DMS153 (cell line): ENCODE measurements around the gene TPRG1L.

Source experiments
- DNase-seq: peaks from one replicate; lab custom pipeline; 2025; lab: John Stamatoyannopoulos, UW

Gene TPRG1L

DNA sequence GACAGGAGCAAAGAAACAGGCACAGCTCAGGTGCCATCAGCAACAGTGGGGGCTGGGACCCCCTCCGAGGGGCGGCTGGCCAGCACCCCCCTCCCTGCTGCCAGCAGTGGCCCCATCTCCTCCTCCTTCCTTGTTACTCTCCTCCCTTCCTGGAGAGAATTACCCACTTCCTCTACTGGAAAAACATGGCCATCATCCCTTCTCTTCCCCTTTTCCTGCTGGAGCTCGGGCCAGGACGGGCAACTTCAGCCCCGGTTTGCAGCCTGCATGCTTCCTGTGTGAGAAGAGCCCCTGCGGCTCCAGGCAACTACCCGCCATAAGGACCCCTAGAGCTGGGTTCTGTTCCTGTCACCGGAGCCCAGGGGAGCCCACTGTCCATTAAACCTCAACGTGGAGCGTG lies 31.1 kb upstream of the TPRG1L start:
- DNase-seq = no peak

DNA sequence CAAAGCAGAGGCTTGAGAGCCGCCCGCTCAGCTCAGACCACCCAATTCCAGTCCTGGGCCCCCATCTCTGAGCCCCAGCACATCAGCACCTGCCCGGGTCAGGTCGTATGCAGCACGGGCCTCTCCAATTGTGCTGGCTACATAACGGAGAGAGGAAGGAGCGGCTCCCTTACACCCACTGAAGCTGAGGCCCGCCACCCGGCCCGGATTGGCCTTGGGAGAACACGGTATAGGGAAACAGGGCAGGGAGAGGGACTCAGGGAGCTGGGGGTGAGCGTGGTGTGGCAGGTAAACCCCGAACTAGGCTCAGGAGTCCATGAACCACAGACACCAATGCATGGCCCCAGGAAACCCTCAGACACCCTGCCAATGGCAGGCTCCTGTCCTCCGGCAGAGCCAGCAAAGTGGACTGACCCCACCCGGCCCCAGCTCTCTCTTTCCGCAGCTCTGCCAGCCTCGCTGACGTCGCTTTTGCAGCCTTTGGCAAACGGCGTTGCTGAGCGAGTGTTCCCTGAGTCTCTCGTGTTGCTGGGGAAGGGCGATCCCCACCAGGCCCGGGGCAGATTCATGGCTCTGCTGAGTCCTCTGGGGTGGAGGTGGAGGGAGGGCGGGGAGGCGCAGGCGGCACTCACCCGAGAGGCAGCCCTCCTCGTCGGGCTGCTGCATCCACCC lies 30.0 kb upstream of the TPRG1L start:
- DNase-seq = no peak

DNA sequence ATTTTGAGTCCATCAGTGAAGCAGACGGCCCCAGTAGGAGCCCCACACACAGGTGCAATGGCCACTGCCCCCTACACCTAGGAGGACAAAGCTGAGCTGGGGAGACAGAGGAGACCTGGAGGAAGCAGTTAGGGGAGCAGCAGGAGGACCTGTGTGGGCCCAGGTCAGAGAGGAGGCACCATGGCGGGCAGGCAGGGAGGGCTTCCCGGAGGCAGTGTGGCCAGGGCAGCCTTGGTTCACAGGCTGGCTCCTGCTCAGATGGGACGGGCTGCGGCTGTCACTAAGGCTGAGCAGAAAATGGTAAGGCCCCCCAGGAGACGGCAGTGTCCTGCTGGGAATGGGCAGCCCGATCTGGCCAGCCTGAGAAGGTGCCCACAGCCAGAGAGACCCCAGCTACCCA lies 28.9 kb upstream of the TPRG1L start:
- DNase-seq = no peak

DNA sequence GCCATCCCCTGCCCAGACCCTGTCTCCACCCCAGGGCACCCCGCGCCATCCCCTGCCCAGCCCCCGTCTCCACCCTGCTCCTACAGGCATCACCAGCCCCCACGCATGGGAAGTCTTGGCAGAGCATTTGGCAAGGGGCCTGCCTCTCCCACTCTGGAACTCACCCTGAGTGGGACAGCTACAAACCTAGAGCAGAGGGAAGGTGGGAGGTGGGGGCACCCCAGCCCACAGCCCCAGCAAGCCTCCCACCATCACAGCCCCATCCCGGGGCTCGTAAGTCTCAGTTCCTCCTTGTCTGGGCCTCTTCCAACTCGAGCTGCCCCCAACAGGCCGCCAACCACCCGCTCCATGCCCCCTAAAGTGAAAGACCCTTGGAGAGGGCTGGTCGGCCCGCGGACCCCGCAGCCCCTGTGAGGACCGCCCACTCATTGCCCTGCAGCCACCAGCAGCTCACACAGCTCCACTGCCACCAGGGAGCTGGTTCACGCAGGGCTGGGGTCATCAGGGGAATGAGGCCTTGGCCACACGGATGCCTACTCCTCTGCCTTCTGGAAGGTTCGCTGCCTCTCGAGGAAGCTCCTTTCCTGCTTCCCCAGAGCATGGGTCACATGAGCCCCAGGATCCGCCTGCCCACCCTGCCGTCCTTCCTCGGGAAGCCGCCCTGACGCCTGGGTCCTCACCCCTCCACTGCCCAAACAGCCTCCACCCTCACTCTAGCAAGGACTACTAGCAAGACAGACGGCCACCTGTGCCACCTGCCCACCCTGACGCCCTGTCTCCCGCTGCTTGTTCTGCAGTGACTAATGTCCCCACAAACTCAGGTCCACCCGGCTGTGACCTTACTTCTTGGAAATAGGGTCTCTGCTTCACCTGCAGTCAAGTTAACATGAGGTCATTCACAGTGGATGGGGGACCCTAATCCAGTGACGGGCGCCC lies 27.9 kb upstream of the TPRG1L start:
- DNase-seq = no peak

DNA sequence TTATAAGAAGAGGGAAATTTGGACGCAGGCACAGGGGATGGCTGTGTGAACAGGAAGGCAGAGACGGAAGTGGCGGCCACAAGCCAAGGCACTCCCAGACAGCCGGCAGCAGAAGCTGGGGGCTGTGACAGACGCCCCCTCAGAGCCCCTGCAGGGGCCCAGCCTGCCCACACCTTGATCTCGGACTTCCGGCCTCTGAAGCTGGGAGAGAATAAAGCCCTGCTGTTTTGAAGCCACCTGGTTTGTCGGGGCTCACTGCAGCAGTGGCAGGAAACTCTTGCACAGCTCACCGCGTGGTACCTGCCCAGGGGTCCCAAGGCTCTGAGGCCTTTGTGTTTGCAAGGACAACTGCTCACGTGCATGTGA lies 27.2 kb upstream of the TPRG1L start:
- DNase-seq = no peak

DNA sequence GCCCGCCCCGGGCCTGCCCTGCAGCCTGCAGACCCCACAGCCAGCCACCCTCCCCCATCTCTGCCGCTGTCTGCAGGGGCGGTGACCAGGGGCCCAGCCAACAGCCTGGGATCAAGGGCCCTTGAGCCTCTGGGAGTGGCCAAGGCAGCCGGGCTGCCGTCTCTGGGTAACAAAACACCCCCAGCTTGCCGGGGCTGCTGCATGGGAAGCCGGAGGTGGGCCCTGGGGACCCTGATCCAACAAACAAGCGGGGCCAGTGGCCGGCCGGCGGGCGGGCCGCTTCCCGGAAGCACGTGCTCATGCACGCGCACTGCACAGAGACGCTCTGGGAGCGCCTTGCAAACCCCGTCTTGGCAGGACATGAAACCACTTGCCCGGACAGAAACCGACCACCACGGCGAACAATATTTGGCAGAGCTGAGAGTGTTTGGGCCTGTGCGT lies 26.7 kb upstream of the TPRG1L start:
- no peak for DNase-seq

DNA sequence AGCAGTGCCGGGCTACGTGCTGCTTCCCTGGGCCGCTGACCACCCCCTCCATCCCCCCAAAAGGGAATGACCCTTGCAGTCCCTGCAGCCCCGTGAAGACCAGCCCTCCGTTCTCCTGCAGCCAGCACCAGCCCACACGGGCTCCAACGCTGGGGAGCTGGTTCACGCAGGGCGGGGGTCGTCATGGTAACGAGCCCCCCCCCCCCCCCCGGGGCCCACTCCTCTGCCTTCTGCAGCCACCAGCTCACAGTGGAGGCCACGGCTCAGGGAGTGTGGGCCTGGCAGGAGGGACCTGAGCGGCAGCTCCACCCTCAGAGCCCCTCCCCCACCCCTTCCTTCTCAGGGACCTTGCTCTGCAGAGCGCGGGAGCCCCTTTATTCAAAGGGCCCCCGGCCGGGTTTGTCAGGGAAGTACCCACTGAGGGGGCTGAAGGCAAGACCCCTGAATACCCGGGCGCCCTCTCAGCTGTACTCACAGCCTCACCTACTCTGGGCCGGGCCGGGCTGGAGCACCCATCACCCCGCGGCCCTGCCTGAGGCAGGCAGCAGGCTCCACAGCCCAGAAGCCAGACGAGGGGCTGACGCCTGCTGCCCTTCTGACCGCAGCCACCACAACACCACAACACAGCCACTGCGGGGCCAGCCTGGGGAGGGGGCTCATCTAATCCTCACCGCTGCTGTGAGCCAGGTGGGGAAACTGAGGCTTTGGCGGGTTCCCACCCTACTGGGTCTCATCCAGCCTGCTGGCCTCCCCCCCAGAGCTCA lies 26.1 kb upstream of the TPRG1L start:
- DNase-seq = no peak

DNA sequence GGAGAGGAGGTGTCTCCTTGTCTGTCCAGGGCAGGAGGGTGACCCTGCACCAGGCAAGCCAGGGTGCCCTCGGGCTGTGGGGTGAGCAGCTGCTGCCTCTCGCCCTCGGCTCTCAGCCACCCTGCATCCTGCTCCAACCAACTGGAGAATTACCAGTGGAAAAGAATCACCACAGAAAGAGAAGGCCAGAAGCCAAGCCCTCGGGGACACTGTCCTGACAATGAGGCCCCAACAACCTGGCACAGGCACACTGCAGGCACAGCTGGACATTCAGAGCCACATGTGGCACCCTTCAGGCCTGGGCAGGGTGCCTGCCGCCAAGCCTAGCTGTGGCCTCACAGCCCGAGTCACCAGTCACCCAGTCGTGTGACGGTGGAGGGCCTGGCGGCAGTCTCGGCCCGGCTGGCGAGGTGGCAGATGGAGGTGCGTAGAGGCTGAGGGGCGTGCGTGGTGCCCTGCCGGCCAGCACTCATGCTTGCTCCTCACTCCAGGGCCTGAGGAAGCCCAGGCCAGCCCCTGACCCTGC lies 25.5 kb upstream of the TPRG1L start:
- no peak for DNase-seq

DNA sequence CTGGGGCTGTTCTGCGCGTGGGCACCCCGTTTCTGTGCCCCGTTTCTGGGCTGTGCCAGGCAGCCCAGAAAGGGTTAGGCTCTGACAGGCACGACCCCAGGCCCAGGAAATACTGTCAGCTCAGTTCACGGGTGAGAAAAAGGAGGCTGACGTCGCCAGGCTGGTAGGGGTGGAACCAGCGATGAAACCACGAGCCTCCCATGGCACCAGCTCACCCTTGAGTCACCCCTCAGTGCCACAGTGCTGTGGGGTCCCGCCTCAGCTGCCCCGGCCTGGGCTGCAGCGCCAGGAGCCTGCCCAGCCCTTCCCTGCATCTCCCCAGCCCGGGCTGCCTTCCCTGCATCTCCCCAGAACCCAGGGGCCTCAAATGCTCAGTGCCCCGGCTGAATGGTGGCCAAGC lies 25.0 kb upstream of the TPRG1L start:
- DNase-seq = no peak

DNA sequence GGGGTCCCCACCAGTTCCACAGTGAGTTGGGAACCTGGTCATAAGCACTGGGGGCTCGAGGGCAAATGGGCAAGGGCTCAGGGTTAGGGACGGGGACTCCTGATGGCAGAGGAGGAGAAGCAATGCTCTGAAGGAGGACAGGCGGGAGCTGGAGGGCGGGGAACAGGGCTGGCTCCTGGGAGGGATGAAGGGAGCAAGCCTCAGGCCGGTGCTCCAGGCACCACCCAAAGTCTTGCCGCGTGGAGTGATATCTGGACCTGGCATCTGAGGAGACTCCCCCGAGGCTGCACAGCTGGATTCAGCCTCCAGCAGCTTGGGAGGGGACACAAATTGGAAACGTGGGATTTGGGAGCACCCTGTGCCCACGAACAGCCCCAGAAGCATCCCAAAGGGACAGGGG lies 24.5 kb upstream of the TPRG1L start:
- no peak for DNase-seq

DNA sequence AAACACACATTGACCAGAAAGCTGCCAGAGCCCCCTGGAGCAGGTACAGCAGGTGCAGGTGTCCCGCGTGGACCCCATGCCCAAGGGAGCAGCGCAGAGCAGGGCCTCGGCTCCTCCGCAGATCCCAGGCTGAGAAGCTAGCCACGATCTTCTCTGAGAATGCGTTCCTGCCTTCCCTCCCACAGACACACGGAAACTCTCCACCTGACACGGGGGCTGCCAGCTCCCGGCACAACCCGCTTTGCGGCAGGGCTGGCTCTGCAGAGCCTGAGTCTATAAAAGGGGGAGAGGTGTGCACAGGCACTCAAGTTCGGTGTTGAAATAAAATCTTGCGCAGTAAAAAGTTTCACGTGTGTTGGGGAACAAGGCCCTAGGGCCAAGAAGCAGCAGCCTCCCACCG lies 23.1 kb upstream of the TPRG1L start:
- no peak for DNase-seq

DNA sequence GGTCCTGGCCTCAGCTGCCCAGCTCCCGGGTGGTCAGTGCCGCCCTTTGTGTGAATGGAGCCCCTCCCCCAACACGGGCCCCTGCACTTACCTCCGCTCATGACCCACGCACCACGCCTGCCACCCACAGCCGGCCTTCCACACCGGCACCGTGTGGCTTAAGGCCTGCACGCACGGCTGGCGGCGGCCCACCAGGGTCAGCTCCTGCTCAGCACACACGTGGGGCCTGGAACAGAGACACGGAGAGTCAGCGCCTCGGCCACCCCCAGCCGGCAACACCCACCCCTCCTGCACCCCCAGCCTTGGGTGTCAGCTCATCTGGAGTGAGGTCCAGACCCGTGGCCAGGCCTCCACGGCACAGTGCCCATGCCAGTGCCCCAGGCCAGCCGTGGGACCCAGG lies 22.4 kb upstream of the TPRG1L start:
- DNase-seq = no peak

DNA sequence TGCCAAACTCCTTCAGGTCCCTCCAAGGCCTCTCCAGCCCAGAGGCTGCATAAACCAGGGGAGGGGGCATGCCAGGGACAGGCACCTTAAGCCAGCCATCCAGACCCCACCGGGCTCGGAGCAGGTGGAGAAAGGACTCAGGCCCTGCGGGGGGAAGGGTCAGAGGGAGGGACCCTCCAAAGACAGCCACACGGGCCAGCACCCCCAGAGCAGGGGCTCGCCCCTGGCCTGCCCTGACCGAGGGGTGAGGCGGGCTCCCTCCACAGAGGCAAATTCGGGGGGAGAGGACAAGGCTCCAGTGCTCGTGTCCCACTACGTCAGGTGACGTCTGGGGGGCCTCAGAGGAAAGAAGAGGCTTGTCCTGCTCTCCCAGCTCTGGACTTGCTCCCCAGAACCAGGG lies 21.7 kb upstream of the TPRG1L start:
- no peak for DNase-seq

DNA sequence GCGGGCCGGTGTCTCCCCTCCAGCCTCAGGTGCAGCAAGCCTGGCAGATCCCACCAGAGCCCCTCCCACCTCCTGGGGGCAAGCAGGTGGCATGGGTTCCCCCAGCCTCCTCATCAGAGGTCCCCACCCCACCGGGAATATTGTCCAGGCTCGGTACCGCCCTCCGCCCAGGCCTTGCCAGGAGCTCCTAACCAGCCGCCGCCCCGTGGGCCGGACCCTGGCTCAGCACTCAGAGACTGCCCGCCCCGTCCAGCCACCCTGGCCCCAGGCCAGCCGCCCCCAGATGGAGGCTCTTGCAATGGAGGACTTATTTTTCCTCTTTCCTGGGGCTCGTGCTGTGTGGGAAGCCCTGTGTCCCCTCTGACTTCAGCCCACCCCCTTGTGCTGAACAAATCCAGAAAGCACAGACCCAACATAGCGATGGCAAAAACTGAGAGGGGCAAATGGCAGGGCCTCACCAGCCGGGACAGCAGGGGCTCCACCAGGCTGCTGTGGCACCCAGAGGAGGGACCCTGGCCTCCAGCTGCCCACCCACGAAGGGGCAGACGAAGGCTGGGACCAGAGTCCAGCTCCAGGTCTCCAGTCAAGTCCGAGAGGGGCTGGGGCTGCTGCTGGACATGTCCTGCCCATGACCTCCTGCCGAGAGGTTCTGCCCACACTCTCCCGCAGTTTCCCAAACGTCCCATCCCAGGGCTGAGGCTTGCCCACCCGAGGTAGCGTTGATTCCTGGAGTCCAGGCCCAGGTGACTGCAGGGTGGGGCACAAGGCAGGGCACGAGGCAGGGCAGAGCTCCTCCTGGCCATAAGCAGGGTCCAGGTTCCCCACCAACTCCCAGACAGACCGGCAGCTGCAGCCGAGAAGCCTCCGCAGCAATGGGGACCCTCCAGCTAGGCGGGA lies 21.0 kb upstream of the TPRG1L start:
- no peak for DNase-seq

DNA sequence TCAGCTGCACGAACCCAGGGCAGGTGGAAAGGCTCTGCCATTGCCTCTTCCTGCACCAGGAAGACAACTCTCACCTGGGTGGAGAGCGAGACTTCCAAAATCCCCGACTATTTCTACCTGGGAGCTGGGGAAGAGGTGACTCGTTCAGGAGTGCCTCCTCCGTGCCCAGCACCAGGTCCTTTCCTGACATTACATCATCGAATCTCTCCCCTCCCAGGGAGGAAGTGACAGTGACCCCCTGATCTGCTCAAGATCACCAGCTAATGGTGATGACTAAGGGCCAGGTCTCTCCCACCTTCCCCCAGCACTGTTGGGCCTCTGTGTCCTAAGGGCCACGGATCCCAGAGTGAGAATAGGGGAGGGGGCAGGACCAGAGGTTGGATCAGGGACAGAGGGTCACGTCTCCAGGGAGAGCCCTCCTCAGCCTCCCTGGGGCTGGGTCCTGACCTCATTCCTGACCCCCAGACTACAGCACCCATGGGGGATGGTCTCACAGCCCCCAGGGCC lies 20.3 kb upstream of the TPRG1L start:
- no peak for DNase-seq

DNA sequence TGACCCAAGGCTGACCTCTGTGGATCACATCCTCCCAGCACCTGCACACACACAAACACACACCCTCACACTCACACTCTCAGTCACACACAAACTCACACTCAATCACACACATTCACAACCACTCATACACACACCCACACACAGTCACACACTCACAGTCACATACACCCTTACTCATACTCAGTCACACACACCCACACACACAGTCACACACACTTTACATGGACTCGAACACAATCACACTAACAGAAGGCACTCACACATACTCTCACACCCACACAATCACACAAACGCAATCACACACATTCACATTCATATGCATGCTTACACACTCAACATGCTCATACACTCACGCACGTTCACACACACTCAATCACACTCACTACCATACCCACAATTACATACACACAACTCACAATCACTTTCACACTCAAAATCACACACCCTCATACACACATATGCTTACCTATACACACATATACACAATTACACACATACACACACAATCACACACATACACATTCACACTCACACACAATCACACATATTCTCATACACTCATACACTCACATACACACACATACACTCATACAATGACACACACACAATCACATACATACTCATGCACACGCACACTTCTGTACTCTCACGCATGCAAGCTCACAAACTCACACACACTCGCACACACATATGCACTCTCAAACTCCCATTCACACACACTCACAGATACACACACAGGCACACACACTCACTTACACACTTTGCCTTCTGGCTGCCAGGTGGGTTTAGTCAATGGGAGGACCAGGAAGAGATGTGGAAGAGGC lies 19.6 kb upstream of the TPRG1L start:
- DNase-seq = no peak

DNA sequence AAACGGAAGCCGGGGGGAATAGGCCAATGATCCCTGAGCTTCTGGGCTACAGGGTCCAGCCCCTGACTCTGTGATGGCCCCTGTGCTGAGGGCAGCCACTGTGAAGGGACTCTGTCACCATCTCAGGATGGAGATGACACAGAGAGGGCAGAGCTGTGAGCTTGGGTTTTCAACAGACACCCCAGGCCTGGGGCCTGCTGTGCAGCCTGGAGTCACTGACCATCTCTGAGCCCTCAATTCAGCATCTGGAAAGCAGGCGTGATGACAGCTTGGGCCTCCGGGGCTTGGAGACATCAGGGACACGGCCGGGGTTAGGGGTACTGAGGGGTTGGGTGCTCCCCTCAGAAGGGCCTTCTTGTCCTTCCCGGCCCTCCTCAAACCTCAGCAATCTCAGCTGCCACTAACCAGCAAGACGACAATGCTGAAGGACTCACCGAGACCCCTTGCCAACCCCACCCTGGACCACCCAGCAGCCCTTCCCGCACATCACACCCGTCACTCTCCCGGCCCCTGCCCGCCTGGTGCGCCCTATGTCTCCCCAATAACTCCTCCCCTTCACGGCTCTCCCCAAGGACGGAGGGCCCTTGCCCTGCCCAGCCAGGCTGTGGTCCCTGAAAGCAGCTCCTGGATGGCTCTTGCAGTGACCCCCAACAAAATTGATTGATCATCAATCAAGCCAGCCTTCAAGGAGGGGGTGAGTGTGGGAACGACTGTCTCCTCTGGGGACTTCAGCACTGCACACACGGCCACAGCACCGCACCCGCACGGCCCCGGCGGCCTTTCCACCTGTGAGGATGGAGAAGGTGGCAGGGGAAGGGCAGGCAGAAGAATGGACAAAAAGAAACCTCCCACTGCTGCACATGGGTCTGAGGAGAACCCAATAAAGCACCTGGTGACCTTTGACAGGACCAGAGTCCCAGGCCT lies 17.8 kb upstream of the TPRG1L start:
- DNase-seq = no peak

DNA sequence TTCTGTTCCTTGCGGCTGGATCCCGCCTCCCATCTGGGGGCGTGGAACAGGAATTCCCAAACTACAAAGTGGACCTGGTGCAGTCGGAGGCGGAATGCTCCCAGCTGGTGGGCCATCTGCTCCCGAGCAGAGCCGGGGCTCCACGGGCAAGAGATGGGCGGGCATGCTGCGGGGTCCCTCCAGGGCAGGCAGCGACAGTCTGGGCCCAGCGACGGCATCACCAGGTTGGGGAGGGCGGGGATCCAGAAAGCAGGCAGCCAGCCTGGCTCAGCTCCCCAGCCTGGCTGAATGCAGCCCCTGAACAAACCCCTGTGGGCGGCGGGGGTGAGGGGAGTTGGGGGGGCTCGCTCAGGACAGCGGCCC lies 17.1 kb upstream of the TPRG1L start:
- DNase-seq = no peak

DNA sequence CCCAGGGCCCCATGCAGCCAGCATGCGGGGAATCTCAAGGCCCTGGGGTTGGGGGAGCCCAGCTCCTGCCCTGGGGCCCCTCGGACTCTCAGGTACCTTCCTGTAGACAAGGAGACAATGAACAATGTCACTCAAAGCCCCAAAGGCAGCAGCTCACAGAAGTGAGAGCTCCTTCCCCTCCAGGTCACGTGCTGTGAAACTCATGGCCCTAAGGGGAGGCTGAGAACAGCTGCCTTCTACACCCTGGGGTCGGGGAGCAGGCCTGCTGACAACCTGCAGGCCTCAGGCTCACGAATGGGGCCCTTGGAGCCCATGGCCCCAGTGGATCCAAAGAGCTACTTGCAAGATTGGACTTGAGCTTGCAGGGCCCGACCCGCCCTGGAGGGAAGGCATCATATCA lies 16.7 kb upstream of the TPRG1L start:
- DNase-seq = no peak
